ENCODE data around the gene RNPS1. TPM values are rescaled to one million over a fixed set of nuclear protein-coding genes. Genes with fewer than 3 reads are reported as not detected.

RNPS1 gene
- polyA plus RNA-seq, 6 donors from 2014 or later: 238 to 325 (median 252) TPM

DNA sequence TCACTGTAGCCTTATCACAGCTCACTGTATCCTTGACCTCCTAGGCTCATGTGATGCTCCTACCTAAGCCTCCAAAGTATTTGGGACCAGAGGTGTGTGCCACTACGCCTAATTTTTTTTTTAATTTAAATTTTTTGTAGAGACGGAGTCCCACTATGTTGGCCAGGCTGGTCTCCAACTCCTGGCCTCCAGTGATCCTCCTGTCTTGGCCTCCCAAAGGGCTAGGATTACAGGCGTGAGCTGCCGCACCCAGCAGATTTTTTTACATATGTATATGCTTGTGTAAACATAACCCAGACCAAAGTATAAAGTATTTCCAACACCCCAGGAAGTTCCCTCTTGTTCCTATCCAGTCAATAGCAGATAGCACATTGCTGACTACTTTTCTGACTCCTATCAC is 51.6 kb downstream of the RNPS1 start:
- H3K4me1 Mint-ChIP-seq: peaks cover 10 to 18% (median 11%) of the 10 kb centered on the region in 3 donors

DNA sequence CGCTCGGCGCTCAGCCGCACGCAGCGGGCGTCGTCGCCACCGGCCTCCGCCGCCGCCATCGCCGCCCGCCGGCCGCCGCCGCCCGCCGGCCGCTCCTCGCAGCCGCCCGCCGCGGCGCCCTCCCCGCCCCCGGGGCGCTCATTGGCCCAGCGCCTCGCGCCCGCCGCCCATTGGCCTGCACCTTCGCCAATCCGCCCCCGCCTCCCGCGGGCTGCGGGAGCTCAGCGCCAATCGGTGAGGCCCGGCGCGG is 53.3 kb downstream of the RNPS1 start, which contains the start of gene PGP:
TSS of gene PGP (minus strand) at position 122 of the 250 bp plus-strand sequence. CDS start at position 59, 63 bp downstream.
- Mint-ChIP-seq H3K9me3 (no peaks in the 10 kb centered on the region), H3K4me1 (peaks cover 10 to 18% (median 11%) of the 10 kb centered on the region in 3 donors), H3K27me3 (no peaks in the 10 kb centered on the region), H3K4me3 (peak within 1 kb of the TSS; percentile 86 to 94 (median 89)), H3K36me3 (no peaks in the 10 kb centered on the region), H3K27ac (peak within 1 kb of the TSS in 4 of 6 donors; percentile 82 to 92 (median 84))
- ATAC-seq (ENCODE audit: low read depth in 2 of 2) (peak; percentile 95 to 96), DNase-seq (no peak)

More for the DNA sequence above, 51.6 kb downstream of the RNPS1 start:
- Mint-ChIP-seq H3K27ac (peak overlapping the region in 1 of 6 donors; percentile 82), H3K27me3 (no peaks in the 10 kb centered on the region), H3K4me3 (peak overlapping the region in 7 of 8 donors; percentile 55 to 94 (median 87)), H3K9me3 (no peaks in the 10 kb centered on the region), H3K36me3 (no peaks in the 10 kb centered on the region)
- ATAC-seq (ENCODE audit: low read depth in 2 of 2) (no peak), DNase-seq (no peak)

DNA sequence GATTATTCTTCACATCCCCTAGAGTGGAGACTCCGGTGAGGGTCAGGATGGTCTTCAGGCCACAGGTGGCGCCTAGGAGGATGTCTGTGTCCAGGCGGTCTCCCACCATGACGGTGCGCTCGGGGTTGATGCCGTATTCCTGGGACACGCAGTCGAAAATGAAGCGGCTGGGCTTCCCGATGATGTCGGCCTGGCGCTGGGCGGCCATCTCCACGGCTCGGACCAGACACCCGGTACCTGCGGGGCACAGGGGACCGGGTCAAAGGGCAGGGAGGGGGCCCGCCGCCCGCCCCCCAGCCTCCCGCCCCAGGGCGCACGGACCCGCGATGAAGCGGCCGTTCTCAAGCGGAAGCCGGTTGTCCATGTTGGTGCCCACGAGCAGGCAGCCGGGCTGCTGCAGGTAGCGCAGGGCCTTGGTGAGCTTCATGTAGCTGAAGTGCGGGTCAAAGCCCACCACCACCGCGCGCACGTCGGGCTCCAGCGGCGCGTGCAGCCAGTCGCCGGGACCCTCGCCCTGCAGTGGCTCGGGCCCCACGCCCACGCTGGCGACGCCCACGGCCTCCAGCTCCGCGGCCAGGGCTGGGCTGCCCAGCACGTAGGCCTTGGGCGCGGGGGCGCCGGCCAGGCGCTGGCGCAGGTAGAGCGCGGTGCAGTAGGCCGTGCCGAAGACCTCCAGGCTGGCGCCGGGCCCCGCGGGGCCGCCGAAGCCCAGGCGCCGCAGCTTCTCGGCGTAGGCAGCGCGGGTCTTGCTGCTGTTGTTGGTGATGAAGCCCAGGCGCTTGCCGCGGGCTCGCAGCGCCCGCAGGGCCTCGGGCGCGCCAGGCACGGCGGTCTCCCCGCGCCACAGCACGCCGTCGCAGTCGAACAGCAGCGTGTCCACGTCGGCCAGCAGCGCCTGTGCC is 53.9 kb downstream of the RNPS1 start:
- H3K27ac Mint-ChIP-seq: peak overlapping the region in 1 of 6 donors; percentile 82
- ATAC-seq (ENCODE audit: low read depth in 2 of 2) (peak; percentile 2 to 3), DNase-seq (no peak)
- H3K4me1 Mint-ChIP-seq: peaks cover 10 to 18% (median 11%) of the 10 kb centered on the region in 3 donors
- peak overlapping the region; percentile 69 to 87 (median 82) for H3K4me3 Mint-ChIP-seq
- H3K36me3 Mint-ChIP-seq: no peaks in the 10 kb centered on the region
- H3K9me3 Mint-ChIP-seq: no peaks in the 10 kb centered on the region
- no peaks in the 10 kb centered on the region for H3K27me3 Mint-ChIP-seq

DNA sequence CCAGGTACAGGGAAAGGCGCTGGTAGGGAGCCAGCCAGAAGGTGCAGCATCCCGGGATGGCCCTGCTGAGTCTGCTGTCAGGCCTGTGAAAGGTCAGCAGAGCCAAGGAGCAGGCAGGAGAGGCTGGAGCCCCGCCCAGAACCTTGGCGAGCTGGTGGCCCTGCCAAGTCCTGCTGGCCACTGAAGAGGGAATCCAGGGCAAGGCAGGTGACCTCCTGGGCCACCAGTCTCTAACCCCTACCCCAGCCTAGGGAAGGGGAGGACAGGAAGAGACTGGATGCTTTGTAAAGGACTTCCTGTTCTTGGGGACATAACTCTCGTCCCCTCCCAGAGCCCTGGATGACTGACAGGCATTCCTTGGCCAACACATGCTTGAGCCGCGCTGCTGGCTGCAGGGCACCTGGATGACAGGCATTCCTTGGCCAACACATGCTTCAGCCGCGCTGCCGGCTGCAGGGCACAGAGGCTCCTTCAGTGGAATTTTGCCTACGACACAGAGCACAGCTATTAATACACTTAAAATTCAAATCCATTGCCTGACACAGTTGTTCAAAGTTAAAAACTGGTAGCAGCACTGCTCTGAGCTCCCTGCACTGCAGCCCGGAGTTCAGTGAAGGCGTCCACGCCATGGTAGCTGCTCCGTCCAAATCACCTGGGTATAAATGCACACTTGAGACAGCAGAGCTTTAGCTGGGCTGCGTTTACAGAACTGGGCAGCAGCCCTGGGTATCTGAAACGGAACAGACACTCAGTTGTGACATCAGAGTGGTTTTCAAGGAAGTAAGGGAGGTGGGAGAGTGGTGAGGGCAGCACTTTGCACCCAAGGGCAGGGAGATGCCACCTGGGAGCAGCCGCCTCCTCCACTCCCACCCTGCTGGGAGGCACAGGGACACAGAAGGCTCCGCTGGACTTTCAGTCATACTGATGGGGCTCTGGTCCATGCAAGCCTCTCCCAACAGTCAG is 55.3 kb downstream of the RNPS1 start:
- Mint-ChIP-seq H3K4me1 (peaks cover 13 to 21% (median 17%) of the 10 kb centered on the region in 3 donors), H3K9me3 (no peaks in the 10 kb centered on the region), H3K4me3 (peak overlapping the region; percentile 36 to 86 (median 78)), H3K27me3 (no peaks in the 10 kb centered on the region), H3K27ac (peak overlapping the region in 2 of 6 donors; percentile 21 to 73), H3K36me3 (peaks cover 0 to 5% of the 10 kb centered on the region in 2 donors)
- no peak for DNase-seq
- no peak for ATAC-seq (ENCODE audit: low read depth in 2 of 2)

DNA sequence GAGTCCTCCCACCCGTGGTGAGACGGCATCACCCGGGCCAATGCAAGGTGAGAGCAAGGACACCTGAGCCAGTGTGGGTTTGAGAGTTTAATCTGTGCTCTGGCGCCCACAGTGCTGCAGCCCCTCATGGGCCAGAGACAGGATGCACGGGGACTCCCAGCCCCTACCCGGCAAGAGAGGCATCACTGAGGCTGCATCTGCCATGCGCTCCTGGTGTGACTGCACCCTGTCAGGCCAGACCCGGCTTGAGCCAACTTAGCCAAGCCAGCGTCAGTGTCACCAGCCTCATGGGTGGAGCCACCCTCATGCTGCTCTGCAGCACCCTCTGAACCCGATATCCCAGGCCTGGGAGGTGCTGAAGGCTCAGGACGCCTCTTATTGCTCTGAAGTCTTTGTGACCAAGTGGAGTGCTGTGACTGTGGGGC is 56.0 kb downstream of the RNPS1 start:
- Mint-ChIP-seq H3K27me3 (no peaks in the 10 kb centered on the region), H3K27ac (peak overlapping the region in 1 of 6 donors; percentile 73), H3K36me3 (peaks cover 0 to 9% of the 10 kb centered on the region in 2 donors), H3K9me3 (no peaks in the 10 kb centered on the region), H3K4me1 (peaks cover 17 to 26% (median 22%) of the 10 kb centered on the region in 3 donors), H3K4me3 (peak overlapping the region in 3 of 8 donors; percentile 13 to 46 (median 25))
- DNase-seq: no peak
- no peak for ATAC-seq (ENCODE audit: low read depth in 2 of 2)

DNA sequence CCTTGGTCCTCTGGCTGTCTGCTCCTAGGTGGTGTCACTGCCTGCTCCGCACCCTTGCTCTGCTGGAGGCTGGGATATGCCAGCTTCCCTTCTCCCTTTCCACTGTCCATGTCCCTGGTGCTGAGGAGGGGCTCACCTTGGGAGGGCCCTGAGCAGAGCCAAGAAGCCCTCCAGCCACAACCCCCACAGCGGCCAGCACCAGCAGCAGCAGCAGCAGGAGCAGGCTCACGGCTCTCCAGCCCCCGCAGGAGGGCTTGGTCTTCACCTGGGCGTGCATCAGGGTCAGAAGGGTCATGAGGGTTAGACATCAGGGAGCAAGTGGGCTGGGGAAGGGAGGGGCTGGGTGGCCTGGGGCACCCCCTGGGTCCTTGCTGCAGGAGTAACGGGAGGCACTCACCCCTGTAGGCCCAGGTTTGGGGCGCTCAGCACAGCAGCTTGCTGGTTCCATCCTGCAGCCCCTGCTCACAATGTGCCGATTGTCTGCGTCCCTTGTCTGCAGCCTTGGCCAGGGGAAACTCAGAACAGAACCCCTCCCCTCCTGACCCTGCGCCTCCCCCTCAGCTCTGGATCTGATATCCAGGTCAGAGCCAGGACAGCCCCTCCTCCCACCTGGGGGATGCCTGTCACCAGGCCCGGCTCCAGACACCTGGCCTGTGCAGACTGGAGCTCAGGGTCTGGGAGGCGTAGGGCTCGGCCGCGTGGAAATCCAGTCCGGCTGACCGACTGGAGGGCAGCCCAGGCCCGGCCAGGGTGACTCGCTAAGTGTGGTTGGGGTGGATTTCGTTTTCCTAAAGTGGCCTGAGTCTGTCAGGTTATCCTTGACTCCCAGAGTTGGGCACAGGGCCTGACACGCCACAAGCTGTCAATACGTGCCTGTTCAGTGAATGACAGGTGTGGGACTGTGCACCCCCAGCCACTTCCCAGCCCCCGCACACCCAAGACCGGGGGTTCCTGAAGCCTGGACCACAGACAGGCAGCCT is 57.2 kb downstream of the RNPS1 start, which contains the start of gene BRICD5:
TSS of gene BRICD5 (minus strand) at position 478 of the 980 bp plus-strand sequence. CDS start at position 448, 30 bp downstream.
- ATAC-seq (ENCODE audit: low read depth in 2 of 2) (no peak), DNase-seq (no peak)
- Mint-ChIP-seq H3K4me1 (peaks cover 21 to 29% (median 27%) of the 10 kb centered on the region in 3 donors), H3K27me3 (no peaks in the 10 kb centered on the region), H3K36me3 (peaks cover 0 to 9% of the 10 kb centered on the region in 2 donors), H3K27ac (peak within 1 kb of the TSS in 1 of 6 donors; percentile 47), H3K9me3 (no peaks in the 10 kb centered on the region), H3K4me3 (peak within 1 kb of the TSS in 2 of 8 donors; percentile 45 to 46)

DNA sequence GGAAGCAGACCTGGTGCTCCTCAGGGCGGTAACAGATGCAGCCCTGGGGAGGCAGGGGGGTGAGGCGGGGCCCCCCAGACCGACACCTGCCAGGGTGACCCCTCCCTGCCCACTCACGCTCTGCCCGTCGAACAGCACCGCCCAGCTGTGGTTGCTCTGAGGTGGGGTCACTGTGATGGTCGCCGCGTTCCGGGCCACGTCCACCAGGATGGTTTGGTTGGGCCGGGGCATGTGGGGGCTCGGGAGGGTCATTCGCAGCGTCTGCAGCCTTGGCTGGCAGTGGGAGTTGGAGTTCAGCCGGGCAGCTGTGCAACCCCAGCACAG is 58.0 kb downstream of the RNPS1 start:
- peaks cover 17 to 29% (median 24%) of the 10 kb centered on the region in 3 donors for H3K4me1 Mint-ChIP-seq
- ATAC-seq (ENCODE audit: low read depth in 2 of 2): no peak
- no peak overlapping the region for H3K4me3 Mint-ChIP-seq
- H3K27me3 Mint-ChIP-seq: no peaks in the 10 kb centered on the region
- DNase-seq: no peak
- H3K9me3 Mint-ChIP-seq: no peaks in the 10 kb centered on the region
- peaks cover 0 to 9% of the 10 kb centered on the region in 2 donors for H3K36me3 Mint-ChIP-seq
- H3K27ac Mint-ChIP-seq: no peak overlapping the region

DNA sequence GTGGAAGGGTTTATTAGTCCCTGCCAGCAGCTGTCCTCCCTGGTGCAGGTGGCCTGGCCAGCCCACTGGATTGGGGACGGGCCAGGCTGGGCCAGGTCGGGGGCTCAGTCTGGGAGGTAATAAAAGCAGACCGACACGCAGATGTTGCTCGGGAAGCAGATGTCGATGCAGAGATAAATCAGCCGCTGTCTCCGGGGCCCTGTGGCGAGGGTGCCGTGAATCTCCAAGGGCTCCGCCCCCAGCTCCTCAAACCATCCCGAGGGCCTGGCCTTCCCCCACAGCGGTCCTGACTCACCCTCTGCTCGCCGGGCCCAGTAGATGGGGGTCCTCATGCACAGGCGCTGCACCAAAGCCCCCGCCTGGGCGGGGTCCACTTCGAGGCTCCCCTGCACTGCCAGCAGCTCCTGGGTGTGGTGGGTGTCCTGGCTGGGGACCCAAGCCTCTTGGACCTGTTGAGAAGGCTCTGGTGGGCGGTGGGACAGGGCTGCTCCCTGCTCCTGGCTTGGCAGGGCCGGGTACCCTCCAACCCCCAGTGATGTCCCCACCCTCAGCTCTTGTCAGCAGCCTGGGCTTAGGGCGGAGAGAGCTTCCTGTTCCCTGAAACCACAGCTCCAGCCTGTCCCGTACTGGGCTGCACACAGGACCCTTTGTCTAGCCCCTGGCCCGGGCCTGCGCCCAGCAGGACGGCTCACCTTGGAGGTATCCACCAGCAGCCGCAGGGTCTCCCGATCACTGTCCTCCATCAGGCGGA is 58.5 kb downstream of the RNPS1 start:
- DNase-seq: no peak
- Mint-ChIP-seq H3K4me3 (no peak overlapping the region), H3K36me3 (peaks cover 0 to 9% of the 10 kb centered on the region in 2 donors)

DNA sequence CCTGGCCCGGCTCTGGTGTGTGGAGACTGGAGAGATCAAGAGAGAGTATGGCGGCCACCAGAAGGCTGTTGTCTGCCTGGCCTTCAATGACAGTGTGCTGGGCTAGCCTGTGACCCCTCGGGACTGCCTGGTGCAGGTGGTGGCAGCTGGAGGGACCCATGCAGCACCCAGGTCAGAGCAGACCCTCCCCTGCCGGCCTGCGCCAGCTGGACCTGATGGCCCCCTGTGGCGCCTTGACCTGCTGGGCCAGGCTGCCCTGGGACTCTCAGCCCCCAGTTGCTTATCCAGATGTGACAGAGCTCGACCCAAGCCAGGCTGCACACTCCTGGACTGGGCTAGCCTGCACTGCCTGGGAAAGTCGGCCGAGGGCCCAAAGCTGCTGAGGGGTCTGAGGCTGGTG is 59.2 kb downstream of the RNPS1 start:
- H3K27me3 Mint-ChIP-seq: no peaks in the 10 kb centered on the region
- H3K4me3 Mint-ChIP-seq: no peak overlapping the region
- H3K36me3 Mint-ChIP-seq: peaks cover 0 to 9% of the 10 kb centered on the region in 2 donors
- no peak for ATAC-seq (ENCODE audit: low read depth in 2 of 2)
- no peaks in the 10 kb centered on the region for H3K9me3 Mint-ChIP-seq
- H3K4me1 Mint-ChIP-seq: peaks cover 22 to 36% (median 31%) of the 10 kb centered on the region in 3 donors
- DNase-seq: no peak
- H3K27ac Mint-ChIP-seq: no peak overlapping the region

More for the DNA sequence above, 58.5 kb downstream of the RNPS1 start:
- no peaks in the 10 kb centered on the region for H3K27me3 Mint-ChIP-seq
- no peak for ATAC-seq (ENCODE audit: low read depth in 2 of 2)
- H3K27ac Mint-ChIP-seq: no peak overlapping the region
- peaks cover 20 to 32% (median 29%) of the 10 kb centered on the region in 3 donors for H3K4me1 Mint-ChIP-seq
- no peaks in the 10 kb centered on the region for H3K9me3 Mint-ChIP-seq

DNA sequence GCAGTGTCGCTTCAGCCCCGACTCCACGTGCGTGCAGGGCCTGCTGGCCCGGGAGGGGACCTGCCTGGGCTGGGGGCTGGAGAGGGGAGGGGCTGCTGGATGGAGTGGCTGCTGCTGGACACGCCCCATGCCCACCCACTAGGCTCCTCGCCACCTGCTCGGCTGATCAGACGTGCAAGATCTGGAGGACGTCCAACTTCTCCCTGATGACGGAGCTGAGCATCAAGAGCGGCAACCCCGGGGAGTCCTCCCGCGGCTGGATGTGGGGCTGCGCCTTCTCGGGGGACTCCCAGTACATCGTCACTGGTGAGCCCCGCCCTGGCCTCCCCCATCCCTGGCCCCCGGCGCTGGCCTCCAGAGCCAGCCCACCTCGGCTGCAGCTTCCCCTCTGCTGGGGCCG is 59.6 kb downstream of the RNPS1 start:
- Mint-ChIP-seq H3K4me1 (peaks cover 26 to 37% (median 26%) of the 10 kb centered on the region in 3 donors), H3K27me3 (no peaks in the 10 kb centered on the region), H3K9me3 (no peaks in the 10 kb centered on the region), H3K36me3 (peaks cover 0 to 9% of the 10 kb centered on the region in 2 donors), H3K4me3 (peak overlapping the region in 1 of 8 donors; percentile 33), H3K27ac (no peak overlapping the region)
- ATAC-seq (ENCODE audit: low read depth in 2 of 2) (no peak), DNase-seq (no peak)

DNA sequence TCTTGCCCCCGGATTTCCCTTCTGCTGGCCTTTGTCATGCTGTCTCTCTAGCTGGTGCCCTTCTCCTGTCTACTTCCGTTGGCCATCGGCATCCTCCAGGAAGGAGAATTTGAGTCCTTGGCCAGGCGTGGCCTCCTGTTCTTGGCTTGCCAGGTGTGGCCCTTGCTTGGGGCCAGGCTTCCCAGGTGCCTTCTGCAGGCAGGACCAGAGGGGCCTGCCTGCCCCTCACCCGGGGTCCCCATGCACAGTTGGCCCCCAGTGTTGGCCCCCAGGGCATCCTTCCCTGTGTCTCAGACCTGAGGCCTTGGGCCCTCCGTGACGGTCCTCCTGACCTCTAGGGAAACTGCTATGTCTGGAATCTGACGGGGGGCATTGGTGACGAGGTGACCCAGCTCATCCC is 60.1 kb downstream of the RNPS1 start:
- H3K27me3 Mint-ChIP-seq: no peaks in the 10 kb centered on the region
- no peaks in the 10 kb centered on the region for H3K9me3 Mint-ChIP-seq
- peak overlapping the region in 2 of 6 donors; percentile 54 to 78 for H3K27ac Mint-ChIP-seq
- ATAC-seq (ENCODE audit: low read depth in 2 of 2) (no peak), DNase-seq (no peak)
- peaks cover 0 to 9% of the 10 kb centered on the region in 2 donors for H3K36me3 Mint-ChIP-seq
- H3K4me3 Mint-ChIP-seq: peak overlapping the region in 7 of 8 donors; percentile 19 to 87 (median 68)
- H3K4me1 Mint-ChIP-seq: peaks cover 22 to 34% (median 26%) of the 10 kb centered on the region in 3 donors

Data from naive B cell (primary cell).